HG03135 (cell line): ENCODE results near the gene IFI27L1.

ENCODE experiments used
- ATAC-seq: cut with Tn5 transposase; IDR thresholded peaks from one replicate; pipeline ENCODE4 v1.9.1; 2021; ENCODE audit warnings: mild to moderate bottlenecking, moderate library complexity; ENCODE audit not compliant: unreplicated experiment

Gene IFI27L1

GRCh38 chr14:94080621-94081385, at the start of gene IFI27L1, which contains the start of gene DDX24:
Gene IFI27L1, plus strand, starts transcription at chr14:94081310. Its CDS starts 15,628 bp downstream, at chr14:94096938.
Gene DDX24, minus strand, starts transcription at chr14:94081202. Its CDS starts 1,460 bp downstream, at chr14:94079742.
- peak; percentile 97 for ATAC-seq

GRCh38 chr14:94031883-94032279, 49.2 kb upstream of the IFI27L1 start:
- ATAC-seq, result no peak

- ATAC-seq, result no peak
Observed at GRCh38 chr14:94034886-94035285, 46.2 kb upstream of the IFI27L1 start.

GRCh38 chr14:94036313-94037167, 44.6 kb upstream of the IFI27L1 start:
- ATAC-seq, result peak; percentile 90

GRCh38 chr14:94037954-94038353, 43.2 kb upstream of the IFI27L1 start:
- no peak for ATAC-seq

GRCh38 chr14:94038510-94038909, 42.6 kb upstream of the IFI27L1 start:
- ATAC-seq, result no peak

GRCh38 chr14:94038921-94039629, 42.0 kb upstream of the IFI27L1 start:
- ATAC-seq, result no peak

- ATAC-seq, result no peak
Observed at GRCh38 chr14:94040247-94040646, 40.9 kb upstream of the IFI27L1 start.

- ATAC-seq, result no peak
Observed at GRCh38 chr14:94040796-94041195, 40.3 kb upstream of the IFI27L1 start.

- no peak for ATAC-seq
Observed at GRCh38 chr14:94041551-94042346, 39.4 kb upstream of the IFI27L1 start.

- no peak for ATAC-seq
Observed at GRCh38 chr14:94042433-94043091, 38.5 kb upstream of the IFI27L1 start.

- ATAC-seq, result no peak
Observed at GRCh38 chr14:94043111-94043755, 37.9 kb upstream of the IFI27L1 start.

- no peak for ATAC-seq
Observed at GRCh38 chr14:94043756-94044475, 37.2 kb upstream of the IFI27L1 start.

- no peak for ATAC-seq
Observed at GRCh38 chr14:94044476-94045091, 36.5 kb upstream of the IFI27L1 start.

GRCh38 chr14:94045101-94045500, 36.0 kb upstream of the IFI27L1 start:
- ATAC-seq, result no peak

- no peak for ATAC-seq
Observed at GRCh38 chr14:94045563-94046345, 35.4 kb upstream of the IFI27L1 start.

- ATAC-seq, result no peak
Observed at GRCh38 chr14:94046696-94047250, 34.3 kb upstream of the IFI27L1 start.
